ENCODE measurements around the gene ATP6V0E2. TPM values are rescaled to one million over a fixed set of nuclear protein-coding genes. Genes with fewer than 3 reads are reported as not detected.

ATP6V0E2 gene
- total and polyA plus RNA-seq, 4 donors: 12.2 to 24.3 (median 18.0) TPM

- intact Hi-C loops (cut with DNase I): no loop called here
- no peak overlapping the region for H3K27ac ChIP-seq (ENCODE audit: low read depth in 1 of 2, low read length in 2 of 2)
- ATAC-seq (ENCODE audit: low FRiP score) (no peak), DNase-seq (no peak)
- peaks cover 3 to 6% of the 10 kb centered on the region in 2 donors for H3K36me3 ChIP-seq (ENCODE audit: control insufficient read depth in 1 of 2, insufficient read depth in 2 of 2, low read length in 1 of 2)
- no peaks in the 10 kb centered on the region for H3K4me1 ChIP-seq (ENCODE audit: control insufficient read depth in 1 of 2, insufficient read depth in 2 of 2, low read length in 2 of 2)
- no peaks in the 10 kb centered on the region for H3K27me3 ChIP-seq (ENCODE audit: control insufficient read depth in 1 of 2, insufficient read depth in 2 of 2, low read length in 1 of 2)
- WGBS, 2 donors: 79 to 87% methylated on average over 6 to 7 of the region's 7 CpGs
- no peaks in the 10 kb centered on the region for H3K9me3 ChIP-seq (ENCODE audit: control insufficient read depth, low read length)
- no peak overlapping the region for H3K4me3 ChIP-seq (ENCODE audit: low read length in 2 of 2)
Measured at GRCh38 chr7:149865437-149865836, 8.3 kb upstream of the ATP6V0E2 start.

- H3K9me3 ChIP-seq (ENCODE audit: control insufficient read depth, low read length): no peaks in the 10 kb centered on the region
- H3K27ac ChIP-seq (ENCODE audit: low read depth in 1 of 2, low read length in 2 of 2): no peak overlapping the region
- peaks cover 3% of the 10 kb centered on the region in 2 donors for H3K36me3 ChIP-seq (ENCODE audit: control insufficient read depth in 1 of 2, insufficient read depth in 2 of 2, low read length in 1 of 2)
- H3K4me3 ChIP-seq (ENCODE audit: low read length in 2 of 2): no peak overlapping the region
- H3K27me3 ChIP-seq (ENCODE audit: control insufficient read depth in 1 of 2, insufficient read depth in 2 of 2, low read length in 1 of 2): no peaks in the 10 kb centered on the region
- 91% methylated on average over 15 to 16 of the region's 16 CpGs for WGBS, 2 donors
- intact Hi-C loops (cut with DNase I): no loop called here
- H3K4me1 ChIP-seq (ENCODE audit: control insufficient read depth in 1 of 2, insufficient read depth in 2 of 2, low read length in 2 of 2): no peaks in the 10 kb centered on the region
- ATAC-seq (ENCODE audit: low FRiP score) (no peak), DNase-seq (no peak)
Measured at GRCh38 chr7:149866139-149866778, 7.5 kb upstream of the ATP6V0E2 start.

DNA sequence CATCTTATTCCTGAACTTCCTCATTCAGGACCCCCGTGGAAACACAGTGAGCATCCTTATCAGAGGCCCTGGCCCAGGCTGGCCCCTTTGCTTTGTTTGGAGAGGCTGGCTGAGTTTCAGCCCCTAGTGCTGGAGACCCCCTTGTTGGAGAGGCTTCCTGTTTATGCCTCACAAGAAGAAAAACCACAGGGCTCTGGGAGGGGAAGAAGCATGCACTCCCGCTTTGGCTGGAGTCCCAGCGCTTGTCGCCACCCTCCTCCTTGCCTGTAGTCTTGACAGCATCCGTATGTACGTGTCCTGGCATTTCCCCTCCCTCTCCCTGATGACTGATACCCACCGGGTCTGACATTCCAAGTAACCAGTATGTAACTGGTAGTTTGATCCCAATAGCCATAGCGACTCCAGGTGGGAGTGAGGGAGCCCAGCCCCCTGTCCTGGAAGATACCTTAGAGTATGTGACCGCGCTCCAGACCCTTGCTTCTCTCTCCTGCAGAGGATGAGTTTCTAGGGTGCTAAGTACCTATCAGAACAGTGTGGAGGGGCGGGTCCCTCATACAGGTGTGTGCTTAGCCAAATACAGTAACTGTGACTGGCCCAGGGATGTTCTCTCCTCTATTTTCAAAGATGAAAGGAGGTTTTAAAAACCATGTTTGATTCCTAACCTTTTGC is 6.9 kb upstream of the ATP6V0E2 start:
- peaks cover 3% of the 10 kb centered on the region in 2 donors for H3K36me3 ChIP-seq (ENCODE audit: control insufficient read depth in 1 of 2, insufficient read depth in 2 of 2, low read length in 1 of 2)
- 61 to 62% methylated on average over 11 of the region's 11 CpGs for WGBS, 2 donors
- intact Hi-C loops (cut with DNase I): no loop called here
- no peak for DNase-seq
- H3K9me3 ChIP-seq (ENCODE audit: control insufficient read depth, low read length): no peaks in the 10 kb centered on the region
- no peaks in the 10 kb centered on the region for H3K4me1 ChIP-seq (ENCODE audit: control insufficient read depth in 1 of 2, insufficient read depth in 2 of 2, low read length in 2 of 2)
- no peak for ATAC-seq (ENCODE audit: low FRiP score)
- H3K4me3 ChIP-seq (ENCODE audit: low read length in 2 of 2): no peak overlapping the region
- H3K27me3 ChIP-seq (ENCODE audit: control insufficient read depth in 1 of 2, insufficient read depth in 2 of 2, low read length in 1 of 2): no peaks in the 10 kb centered on the region
- H3K27ac ChIP-seq (ENCODE audit: low read depth in 1 of 2, low read length in 2 of 2): no peak overlapping the region

DNA sequence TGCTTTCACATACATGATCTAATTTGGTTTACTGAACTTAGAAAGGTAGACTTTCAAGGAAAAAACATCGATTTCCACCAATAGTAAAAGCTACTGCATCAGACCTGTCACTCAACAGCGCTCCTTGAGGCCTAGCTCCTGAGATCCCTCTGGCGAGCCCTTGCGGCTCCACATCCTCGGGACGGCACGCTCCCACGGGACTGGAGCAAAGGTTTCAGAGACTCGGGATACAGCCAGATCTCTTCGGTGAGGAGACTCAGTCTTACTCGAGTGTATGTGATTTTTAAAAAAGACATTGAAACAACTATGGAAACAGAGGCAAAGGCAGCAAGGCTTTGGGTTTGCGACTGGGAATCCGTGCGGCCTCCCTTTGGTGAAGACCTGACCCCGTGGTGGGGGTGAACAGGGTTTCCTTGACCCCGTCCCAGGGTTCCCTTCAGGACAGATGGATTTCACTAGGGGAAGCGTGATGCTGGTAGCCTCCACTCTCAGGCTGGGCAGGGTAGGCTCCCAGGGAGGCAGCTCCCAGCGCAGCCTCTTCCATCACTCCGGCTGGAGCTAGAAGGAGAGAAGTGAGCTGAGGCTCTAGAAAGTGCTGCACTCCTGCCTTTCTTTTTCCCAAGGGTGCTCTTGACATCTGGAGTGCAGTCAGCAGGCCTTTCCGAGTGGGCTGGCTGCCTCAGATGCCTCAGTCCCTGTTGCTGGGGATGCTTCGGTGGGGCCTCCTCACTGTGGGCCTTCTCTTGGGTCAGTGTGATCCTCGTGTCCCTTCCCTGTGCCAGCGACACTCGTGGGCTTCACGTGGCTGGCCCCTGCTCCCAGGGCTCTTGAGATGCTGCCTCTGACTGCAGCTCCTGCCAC is 5.8 kb upstream of the ATP6V0E2 start:
- Histone ChIP-seq H3K27ac (ENCODE audit: low read depth in 1 of 2, low read length in 2 of 2) (no peak overlapping the region), H3K4me3 (ENCODE audit: low read length in 2 of 2) (no peak overlapping the region), H3K36me3 (ENCODE audit: control insufficient read depth in 1 of 2, insufficient read depth in 2 of 2, low read length in 1 of 2) (peaks cover 0 to 3% of the 10 kb centered on the region in 2 donors), H3K4me1 (ENCODE audit: control insufficient read depth in 1 of 2, insufficient read depth in 2 of 2, low read length in 2 of 2) (no peaks in the 10 kb centered on the region), H3K9me3 (ENCODE audit: control insufficient read depth, low read length) (no peaks in the 10 kb centered on the region), H3K27me3 (ENCODE audit: control insufficient read depth in 1 of 2, insufficient read depth in 2 of 2, low read length in 1 of 2) (no peaks in the 10 kb centered on the region)
- intact Hi-C loops (cut with DNase I): no loop called here
- DNase-seq: no peak
- WGBS, 2 donors: 82 to 83% methylated on average over 25 of the region's 25 CpGs
- ATAC-seq (ENCODE audit: low FRiP score): no peak

- Histone ChIP-seq H3K9me3 (ENCODE audit: control insufficient read depth, low read length) (no peaks in the 10 kb centered on the region), H3K36me3 (ENCODE audit: control insufficient read depth in 1 of 2, insufficient read depth in 2 of 2, low read length in 1 of 2) (peaks cover 0 to 3% of the 10 kb centered on the region in 2 donors), H3K4me3 (ENCODE audit: low read length in 2 of 2) (no peak overlapping the region), H3K27ac (ENCODE audit: low read depth in 1 of 2, low read length in 2 of 2) (no peak overlapping the region), H3K4me1 (ENCODE audit: control insufficient read depth in 1 of 2, insufficient read depth in 2 of 2, low read length in 2 of 2) (no peaks in the 10 kb centered on the region), H3K27me3 (ENCODE audit: control insufficient read depth in 1 of 2, insufficient read depth in 2 of 2, low read length in 1 of 2) (no peaks in the 10 kb centered on the region)
- intact Hi-C loops (cut with DNase I): no loop called here
- ATAC-seq (ENCODE audit: low FRiP score): no peak
- WGBS, 2 donors: 69 to 75% methylated on average over 7 of the region's 7 CpGs
- DNase-seq: no peak
Measured at GRCh38 chr7:149868623-149869290, 5.0 kb upstream of the ATP6V0E2 start.

DNA sequence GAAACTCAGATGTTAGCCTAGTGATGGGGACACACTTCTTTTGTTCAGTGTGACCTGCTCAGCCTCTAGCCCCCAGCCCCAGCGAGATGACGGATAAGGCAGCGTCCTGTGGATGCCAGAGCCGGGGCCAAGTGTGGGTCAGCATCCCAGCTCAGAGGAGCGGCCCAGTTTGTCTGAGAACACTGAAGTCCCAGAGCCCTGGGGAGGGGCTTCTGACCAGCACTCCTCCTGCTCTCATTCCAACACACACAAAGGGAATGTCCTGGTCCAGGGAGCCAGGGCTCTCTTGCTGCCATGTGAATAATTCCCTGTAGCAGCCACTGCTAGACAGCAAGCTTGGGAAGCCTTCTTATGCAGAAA is 4.5 kb upstream of the ATP6V0E2 start:
- H3K27me3 ChIP-seq (ENCODE audit: control insufficient read depth in 1 of 2, insufficient read depth in 2 of 2, low read length in 1 of 2): no peaks in the 10 kb centered on the region
- no peak overlapping the region for H3K4me3 ChIP-seq (ENCODE audit: low read length in 2 of 2)
- peaks cover 0 to 1% of the 10 kb centered on the region in 2 donors for H3K36me3 ChIP-seq (ENCODE audit: control insufficient read depth in 1 of 2, insufficient read depth in 2 of 2, low read length in 1 of 2)
- H3K27ac ChIP-seq (ENCODE audit: low read depth in 1 of 2, low read length in 2 of 2): no peak overlapping the region
- WGBS, 2 donors: 78 to 79% methylated on average over 5 of the region's 5 CpGs
- intact Hi-C loops (cut with DNase I): no loop called here
- no peaks in the 10 kb centered on the region for H3K9me3 ChIP-seq (ENCODE audit: control insufficient read depth, low read length)
- ATAC-seq (ENCODE audit: low FRiP score): no peak
- DNase-seq: no peak
- H3K4me1 ChIP-seq (ENCODE audit: control insufficient read depth in 1 of 2, insufficient read depth in 2 of 2, low read length in 2 of 2): no peaks in the 10 kb centered on the region

DNA sequence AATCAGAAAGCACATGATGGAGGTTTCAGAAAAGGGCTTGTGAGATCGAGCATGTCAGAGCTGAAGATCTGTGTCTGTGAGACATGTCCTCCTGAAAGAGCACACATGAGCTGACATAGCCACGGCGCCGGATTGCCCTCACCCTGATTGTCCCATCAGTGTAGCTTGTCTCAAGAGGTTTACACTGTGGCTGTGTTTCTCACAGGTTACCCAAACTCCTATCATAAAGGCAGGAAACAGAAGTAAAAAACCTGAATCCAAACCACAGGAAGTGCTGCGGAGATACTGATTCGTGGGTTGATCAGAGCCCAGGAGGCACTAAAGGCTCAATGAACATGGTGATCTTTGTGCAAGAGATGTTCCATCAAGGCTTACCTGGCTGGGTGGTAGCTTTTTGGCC is 3.9 kb upstream of the ATP6V0E2 start:
- intact Hi-C loops (cut with DNase I): loop anchor here (10.0 kb wide), 2 partner anchors 245 to 535 kb away; a partner anchor contains a TSS
- WGBS, 2 donors: 73 to 90% methylated on average over 6 of the region's 6 CpGs

GRCh38 chr7:149870274-149870673 is 3.5 kb upstream of the ATP6V0E2 start:
- Histone ChIP-seq H3K9me3 (ENCODE audit: control insufficient read depth, low read length) (no peaks in the 10 kb centered on the region), H3K36me3 (ENCODE audit: control insufficient read depth in 1 of 2, insufficient read depth in 2 of 2, low read length in 1 of 2) (no peaks in the 10 kb centered on the region), H3K27ac (ENCODE audit: low read depth in 1 of 2, low read length in 2 of 2) (no peak overlapping the region), H3K4me1 (ENCODE audit: control insufficient read depth in 1 of 2, insufficient read depth in 2 of 2, low read length in 2 of 2) (no peaks in the 10 kb centered on the region), H3K27me3 (ENCODE audit: control insufficient read depth in 1 of 2, insufficient read depth in 2 of 2, low read length in 1 of 2) (no peaks in the 10 kb centered on the region), H3K4me3 (ENCODE audit: low read length in 2 of 2) (no peak overlapping the region)
- ATAC-seq (ENCODE audit: low FRiP score): no peak
- intact Hi-C loops (cut with DNase I): loop anchor here (10.0 kb wide), 2 partner anchors 245 to 535 kb away; a partner anchor contains a TSS
- DNase-seq: no peak
- WGBS, 2 donors: 90 to 96% methylated on average over 3 of the region's 3 CpGs

More for the DNA sequence above, 3.9 kb upstream of the ATP6V0E2 start:
- no peak for DNase-seq
- Histone ChIP-seq H3K27me3 (ENCODE audit: control insufficient read depth in 1 of 2, insufficient read depth in 2 of 2, low read length in 1 of 2) (no peaks in the 10 kb centered on the region), H3K4me3 (ENCODE audit: low read length in 2 of 2) (no peak overlapping the region), H3K36me3 (ENCODE audit: control insufficient read depth in 1 of 2, insufficient read depth in 2 of 2, low read length in 1 of 2) (no peaks in the 10 kb centered on the region), H3K9me3 (ENCODE audit: control insufficient read depth, low read length) (no peaks in the 10 kb centered on the region), H3K27ac (ENCODE audit: low read depth in 1 of 2, low read length in 2 of 2) (no peak overlapping the region), H3K4me1 (ENCODE audit: control insufficient read depth in 1 of 2, insufficient read depth in 2 of 2, low read length in 2 of 2) (no peaks in the 10 kb centered on the region)
- ATAC-seq (ENCODE audit: low FRiP score): no peak
